Measurements from ENCODE around the gene FKRP. TPM values are rescaled to one million over a fixed set of nuclear protein-coding genes. Genes with fewer than 3 reads are reported as not detected.
"Not testable (repeated sequence)": the region's sequence is repeated elsewhere in the genome, so short reads cannot be mapped to it uniquely, and the experiment has no call there.

Gene FKRP
- total and polyA plus RNA-seq, 5 experiments from 2014 or later: 2.6 to 23.8 (median 8.7) TPM

- peak; percentile 88 to 93 for ATAC-seq
- H3K9me3 Mint-ChIP-seq: no peaks in the 10 kb centered on the region
- peak; percentile 50 to 83 (median 64) for DNase-seq
- H3K4me3 Mint-ChIP-seq: no peak overlapping the region
- peak overlapping the region in 5 of 10 donors; percentile 28 to 73 (median 40) for H3K27ac Mint-ChIP-seq
- peaks cover 11 to 16% (median 12%) of the 10 kb centered on the region in 4 donors for H3K4me1 Mint-ChIP-seq
- POLR2A ChIA-PET: interaction anchor here (1.0 to 1.3 kb wide), 3 partner anchors 40 to 101 kb away, joined by 3 to 6 read pairs (median 3); no protein-coding TSS in a partner anchor
- H3K36me3 Mint-ChIP-seq: peaks cover 0 to 30% (median 0%) of the 10 kb centered on the region in 3 donors
- H3K27me3 Mint-ChIP-seq: no peaks in the 10 kb centered on the region
Measured at GRCh38 chr19:46753420-46754155, 7.7 kb downstream of the FKRP start.

GRCh38 chr19:46755077-46755852 is 9.4 kb downstream of the FKRP start:
- no peak overlapping the region for H3K4me3 Mint-ChIP-seq
- ATAC-seq (no peak), DNase-seq (no peak)
- H3K4me1 Mint-ChIP-seq: peaks cover 9 to 14% (median 11%) of the 10 kb centered on the region in 4 donors
- POLR2A ChIA-PET: interaction anchor here (0.7 to 1.1 kb wide), 2 partner anchors 85 to 88 kb away, joined by 3 read pairs; no protein-coding TSS in a partner anchor
- H3K27ac Mint-ChIP-seq: no peak overlapping the region
- no peaks in the 10 kb centered on the region for H3K9me3 Mint-ChIP-seq
- no peaks in the 10 kb centered on the region for H3K27me3 Mint-ChIP-seq
- H3K36me3 Mint-ChIP-seq: peaks cover 0 to 23% (median 0%) of the 10 kb centered on the region in 3 donors

GRCh38 chr19:46755853-46756543 is 10.1 kb downstream of the FKRP start:
- Mint-ChIP-seq H3K27ac (no peak overlapping the region), H3K4me3 (no peak overlapping the region), H3K27me3 (no peaks in the 10 kb centered on the region), H3K36me3 (peaks cover 0 to 17% (median 0%) of the 10 kb centered on the region in 3 donors), H3K9me3 (no peaks in the 10 kb centered on the region), H3K4me1 (peaks cover 7 to 14% (median 11%) of the 10 kb centered on the region in 4 donors)
- ATAC-seq (no peak), DNase-seq (no peak)
- POLR2A ChIA-PET: interaction anchor here (1.1 to 1.2 kb wide), 2 partner anchors 84 to 89 kb away, joined by 3 read pairs; no protein-coding TSS in a partner anchor

- Mint-ChIP-seq H3K4me1 (peaks cover 7 to 14% (median 11%) of the 10 kb centered on the region in 4 donors), H3K27ac (no peak overlapping the region), H3K4me3 (no peak overlapping the region), H3K27me3 (no peaks in the 10 kb centered on the region), H3K36me3 (peaks cover 0 to 17% (median 0%) of the 10 kb centered on the region in 3 donors), H3K9me3 (no peaks in the 10 kb centered on the region)
- POLR2A ChIA-PET: interaction anchor here (1.1 to 1.9 kb wide), 3 partner anchors 65 to 88 kb away, joined by 3 to 4 read pairs (median 3); no protein-coding TSS in a partner anchor
- DNase-seq: no peak
- ATAC-seq: no peak
Measured at GRCh38 chr19:46756544-46756888, 10.7 kb downstream of the FKRP start.

GRCh38 chr19:46759206-46759605 is 13.3 kb downstream of the FKRP start:
- ATAC-seq (no peak), DNase-seq (no peak)
- Mint-ChIP-seq H3K9me3 (no peaks in the 10 kb centered on the region), H3K27ac (peak overlapping the region in 1 of 10 donors; percentile 56), H3K4me1 (peaks cover 2 to 7% (median 4%) of the 10 kb centered on the region in 4 donors), H3K36me3 (peaks cover 0 to 7% (median 0%) of the 10 kb centered on the region in 3 donors), H3K27me3 (no peaks in the 10 kb centered on the region), H3K4me3 (no peak overlapping the region)
- POLR2A ChIA-PET: no interaction called here

GRCh38 chr19:46759817-46760333 is 14.0 kb downstream of the FKRP start:
- POLR2A ChIA-PET: no interaction called here
- no peaks in the 10 kb centered on the region for H3K9me3 Mint-ChIP-seq
- H3K36me3 Mint-ChIP-seq: peaks cover 0 to 7% (median 0%) of the 10 kb centered on the region in 3 donors
- no peak for DNase-seq
- H3K27ac Mint-ChIP-seq: peak overlapping the region in 1 of 10 donors; percentile 40
- no peak for ATAC-seq
- peaks cover 2 to 7% (median 4%) of the 10 kb centered on the region in 4 donors for H3K4me1 Mint-ChIP-seq
- no peaks in the 10 kb centered on the region for H3K27me3 Mint-ChIP-seq
- H3K4me3 Mint-ChIP-seq: no peak overlapping the region

GRCh38 chr19:46760363-46760762 is 14.5 kb downstream of the FKRP start:
- H3K4me3 Mint-ChIP-seq: no peak overlapping the region
- no peak overlapping the region for H3K27ac Mint-ChIP-seq
- H3K4me1 Mint-ChIP-seq: peaks cover 3 to 7% (median 3%) of the 10 kb centered on the region in 4 donors
- no peaks in the 10 kb centered on the region for H3K27me3 Mint-ChIP-seq
- ATAC-seq (no peak), DNase-seq (no peak)
- POLR2A ChIA-PET: no interaction called here
- H3K9me3 Mint-ChIP-seq: no peaks in the 10 kb centered on the region
- peaks cover 0 to 5% (median 0%) of the 10 kb centered on the region in 3 donors for H3K36me3 Mint-ChIP-seq

GRCh38 chr19:46760897-46761296 is 15.0 kb downstream of the FKRP start:
- DNase-seq, H3K36me3 Mint-ChIP-seq, H3K4me1 Mint-ChIP-seq, H3K27me3 Mint-ChIP-seq, H3K9me3 Mint-ChIP-seq, ATAC-seq, POLR2A ChIA-PET, H3K27ac Mint-ChIP-seq, H3K4me3 Mint-ChIP-seq: not testable (repeated sequence)

- POLR2A ChIA-PET: no interaction called here
- DNase-seq (no peak), ATAC-seq (no peak)
- H3K36me3 Mint-ChIP-seq: peaks cover 0 to 3% (median 0%) of the 10 kb centered on the region in 3 donors
- H3K27me3 Mint-ChIP-seq: no peaks in the 10 kb centered on the region
- no peak overlapping the region for H3K27ac Mint-ChIP-seq
- H3K4me1 Mint-ChIP-seq: peaks cover 3 to 7% (median 4%) of the 10 kb centered on the region in 4 donors
- H3K9me3 Mint-ChIP-seq: no peaks in the 10 kb centered on the region
- H3K4me3 Mint-ChIP-seq: no peak overlapping the region
Measured at GRCh38 chr19:46761418-46761831, 15.6 kb downstream of the FKRP start.

GRCh38 chr19:46762245-46762890 is 16.5 kb downstream of the FKRP start:
- DNase-seq (no peak), ATAC-seq (no peak)
- H3K36me3 Mint-ChIP-seq: no peaks in the 10 kb centered on the region
- H3K9me3 Mint-ChIP-seq: no peaks in the 10 kb centered on the region
- H3K27me3 Mint-ChIP-seq: no peaks in the 10 kb centered on the region
- peaks cover 7 to 11% (median 7%) of the 10 kb centered on the region in 4 donors for H3K4me1 Mint-ChIP-seq
- H3K4me3 Mint-ChIP-seq: no peak overlapping the region
- no peak overlapping the region for H3K27ac Mint-ChIP-seq
- POLR2A ChIA-PET: no interaction called here

- POLR2A ChIA-PET: interaction anchor here (1.0 kb wide), 1 partner anchor 20 kb away, joined by 4 read pairs; no protein-coding TSS in a partner anchor
- ATAC-seq (no peak), DNase-seq (no peak)
- Mint-ChIP-seq H3K27me3 (no peaks in the 10 kb centered on the region), H3K4me1 (peaks cover 4 to 8% (median 5%) of the 10 kb centered on the region in 4 donors), H3K27ac (peak overlapping the region in 2 of 10 donors; percentile 13 to 14), H3K4me3 (no peak overlapping the region), H3K9me3 (no peaks in the 10 kb centered on the region), H3K36me3 (no peaks in the 10 kb centered on the region)
Measured at GRCh38 chr19:46764817-46765291, 19.0 kb downstream of the FKRP start.

Measured in naive thymus-derived CD8-positive, alpha-beta T cell (primary cell).